ENCODE results near the gene TFDP2. TPM values are rescaled to one million over a fixed set of nuclear protein-coding genes. Genes with fewer than 3 reads are reported as not detected.

Gene TFDP2
- total and polyA plus RNA-seq, 2 experiments from 2014 or later, result 26.8 to 55.4 TPM

DNA sequence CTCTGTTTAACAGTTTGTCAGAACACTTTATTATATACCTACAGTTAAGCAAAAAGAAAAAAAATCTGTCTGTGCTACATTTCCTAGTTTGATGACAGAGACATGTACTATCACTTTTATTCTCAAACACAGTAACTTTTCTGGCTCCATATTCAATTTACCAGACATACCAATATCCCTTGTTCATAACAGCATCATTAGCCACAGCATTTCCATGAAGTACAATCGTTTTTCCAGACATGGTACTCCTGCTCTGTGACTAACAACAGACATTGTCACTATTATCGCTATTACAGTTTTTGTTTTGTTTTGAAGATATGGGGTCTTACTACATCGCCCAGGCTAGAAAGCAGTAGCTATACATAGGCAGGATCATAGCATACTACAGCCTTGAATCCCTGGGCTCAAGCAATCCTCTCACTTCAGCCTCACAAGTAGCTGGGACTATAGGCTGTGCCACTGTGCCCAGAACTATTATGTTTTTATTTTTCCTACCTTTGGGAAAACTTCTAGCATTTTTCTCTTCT is 14.5 kb downstream of the TFDP2 start:
- H3K4me2 ChIP-seq (ENCODE audit: unreplicated experiment), result no peak overlapping the region
- H3K9ac ChIP-seq, result no peak overlapping the region
- H2AFZ ChIP-seq, result no peak overlapping the region
- H3K9me2 ChIP-seq (ENCODE audit: insufficient read depth), result no peaks in the 10 kb centered on the region
- no peaks in the 10 kb centered on the region for H3K27me3 ChIP-seq (replicated peaks; ENCODE audit: insufficient read depth)
- H3K36me3 ChIP-seq (ENCODE audit: low read depth), result no peaks in the 10 kb centered on the region
- no peaks in the 10 kb centered on the region for H4K20me1 ChIP-seq (ENCODE audit: insufficient read depth)
- H3K4me1 ChIP-seq (ENCODE audit: insufficient read depth), result no peaks in the 10 kb centered on the region
- no peak overlapping the region for H3K4me3 ChIP-seq
- DNase-seq, result peak; percentile 50
- in situ Hi-C loops (cut with MboI), result no loop called here
- H3K27ac ChIP-seq, result no peak overlapping the region
- TF ChIP-seq EZH2phosphoT487 (IDR thresholded peaks at IDR 0.05; ENCODE audit: insufficient read depth, low read depth) (no peak), EZH2 (IDR thresholded peaks at IDR 0.05; ENCODE audit: insufficient read depth, poor library complexity, severe bottlenecking) (no peak)
- no peaks in the 10 kb centered on the region for H3K79me2 ChIP-seq (ENCODE audit: insufficient read depth)
- no peaks in the 10 kb centered on the region for H3K9me3 ChIP-seq (ENCODE audit: low read depth)
- WGBS, 2 experiments (ENCODE audit: low coverage in 1 of 2, low lambda C conversion rate in 2 of 2, missing lambda C conversion rate in 2 of 2), result 15 to 18% methylated on average over 3 of the region's 3 CpGs
- H3F3A ChIP-seq (ENCODE audit: insufficient read depth), result peaks cover 6% of the 10 kb centered on the region; the same call in 1 of the 2 replicates

DNA sequence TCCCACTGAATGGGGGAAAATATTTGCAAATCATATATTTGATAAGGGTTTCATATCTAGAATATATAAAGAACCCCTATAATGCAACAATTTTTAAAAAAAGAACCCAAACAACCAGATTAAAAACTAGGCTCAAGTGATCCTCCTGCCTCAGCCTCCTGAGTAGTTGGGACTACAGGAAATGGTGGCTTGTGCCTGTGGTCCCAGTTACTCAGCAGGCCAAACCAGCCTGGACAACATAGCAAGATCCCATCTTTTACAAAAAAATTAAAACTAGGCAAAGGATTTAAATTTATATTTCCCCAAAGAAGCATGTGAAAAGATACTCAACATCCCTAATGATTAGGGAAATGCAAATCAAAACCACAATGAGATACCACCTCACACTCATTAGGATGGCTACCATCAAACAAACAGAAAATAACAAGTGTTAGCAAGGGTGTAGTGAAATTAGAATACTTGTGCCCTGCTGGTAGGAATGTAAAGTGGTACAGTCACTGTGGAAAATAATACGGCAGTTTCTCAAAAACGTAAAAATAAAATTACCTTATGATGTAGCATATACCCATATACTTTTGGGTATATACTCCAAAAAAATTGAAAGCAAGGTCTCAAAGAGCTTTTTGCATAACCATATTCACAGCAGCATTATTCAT is 19.7 kb downstream of the TFDP2 start:
- no peak for DNase-seq
- Histone ChIP-seq H3K27ac (no peak overlapping the region), H2AFZ (no peak overlapping the region), H3K9me3 (ENCODE audit: low read depth) (no peaks in the 10 kb centered on the region), H3K36me3 (ENCODE audit: low read depth) (no peaks in the 10 kb centered on the region), H3K9me2 (ENCODE audit: insufficient read depth) (no peaks in the 10 kb centered on the region), H3K27me3 (replicated peaks; ENCODE audit: insufficient read depth) (no peaks in the 10 kb centered on the region), H3K4me2 (ENCODE audit: unreplicated experiment) (no peak overlapping the region), H3K9ac (no peak overlapping the region), H3K4me1 (ENCODE audit: insufficient read depth) (no peaks in the 10 kb centered on the region), H3K4me3 (no peak overlapping the region), H3K79me2 (ENCODE audit: insufficient read depth) (no peaks in the 10 kb centered on the region; the same call in 1 of the 2 replicates), H4K20me1 (ENCODE audit: insufficient read depth) (no peaks in the 10 kb centered on the region), H3F3A (ENCODE audit: insufficient read depth) (peaks cover 2% of the 10 kb centered on the region; the same call in 1 of the 2 replicates)
- in situ Hi-C loops (cut with MboI), result loop anchor here (10.0 kb wide), 1 partner anchor 155 kb away; no protein-coding TSS in a partner anchor
- 98 to 100% methylated on average over 2 of the region's 2 CpGs for WGBS, 2 experiments (ENCODE audit: low coverage in 1 of 2, low lambda C conversion rate in 2 of 2, missing lambda C conversion rate in 2 of 2)
- TF ChIP-seq EZH2phosphoT487 (IDR thresholded peaks at IDR 0.05; ENCODE audit: insufficient read depth, low read depth) (no peak), EZH2 (IDR thresholded peaks at IDR 0.05; ENCODE audit: insufficient read depth, poor library complexity, severe bottlenecking) (no peak)

DNA sequence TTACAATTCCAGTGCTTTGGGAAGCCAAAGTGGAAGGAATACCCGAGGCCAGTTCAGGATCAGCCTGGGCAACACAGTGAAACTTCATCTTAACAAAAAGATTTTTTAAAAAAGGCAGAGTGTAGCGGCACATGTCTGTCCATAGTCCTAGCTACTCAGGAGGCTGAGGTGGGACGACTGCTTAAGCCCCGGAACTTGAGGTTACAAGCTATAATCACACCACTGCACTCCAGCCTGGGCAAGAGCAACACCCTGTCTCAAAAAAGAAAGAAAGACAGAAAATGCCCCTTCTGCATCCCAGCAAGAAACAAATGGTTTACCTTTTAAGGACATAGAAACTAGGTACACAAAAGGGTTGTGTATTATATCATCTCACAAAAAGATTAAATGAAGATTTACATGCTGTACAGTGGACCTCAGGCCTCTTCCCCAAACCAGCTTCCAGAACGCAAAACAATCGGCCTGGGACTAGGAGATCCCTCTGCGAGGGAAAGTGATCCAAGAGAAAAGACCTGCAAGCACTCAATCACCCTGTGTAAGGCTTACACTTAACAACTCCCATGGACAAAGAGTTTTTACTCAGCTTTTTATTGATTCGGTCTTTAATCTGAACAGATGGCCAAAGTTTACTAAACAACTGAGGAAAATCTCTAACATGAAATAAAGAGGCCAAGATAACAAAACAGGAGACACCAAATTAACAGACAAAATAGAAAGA is 21.2 kb downstream of the TFDP2 start:
- H3K9ac ChIP-seq, result no peak overlapping the region
- no peak for TF ChIP-seq EZH2 (IDR thresholded peaks at IDR 0.05; ENCODE audit: insufficient read depth, poor library complexity, severe bottlenecking)
- TF ChIP-seq EZH2phosphoT487 (IDR thresholded peaks at IDR 0.05; ENCODE audit: insufficient read depth, low read depth), result no peak
- H3K79me2 ChIP-seq (ENCODE audit: insufficient read depth), result no peaks in the 10 kb centered on the region; the same call in 1 of the 2 replicates
- no peaks in the 10 kb centered on the region for H3K27me3 ChIP-seq (replicated peaks; ENCODE audit: insufficient read depth)
- no peaks in the 10 kb centered on the region for H3K9me2 ChIP-seq (ENCODE audit: insufficient read depth)
- no peak overlapping the region for H3K4me2 ChIP-seq (ENCODE audit: unreplicated experiment)
- DNase-seq, result no peak
- in situ Hi-C loops (cut with MboI), result loop anchor here (10.0 kb wide), 1 partner anchor 157 kb away; no protein-coding TSS in a partner anchor
- no peaks in the 10 kb centered on the region for H3K9me3 ChIP-seq (ENCODE audit: low read depth)
- no peaks in the 10 kb centered on the region for H3K4me1 ChIP-seq (ENCODE audit: insufficient read depth)
- H3F3A ChIP-seq (ENCODE audit: insufficient read depth), result no peaks in the 10 kb centered on the region
- WGBS, 2 experiments (ENCODE audit: low coverage in 1 of 2, low lambda C conversion rate in 2 of 2, missing lambda C conversion rate in 2 of 2), result 56 to 61% methylated on average over 8 of the region's 8 CpGs
- no peaks in the 10 kb centered on the region for H3K36me3 ChIP-seq (ENCODE audit: low read depth)
- H3K27ac ChIP-seq, result no peak overlapping the region
- peak overlapping the region; percentile 34; the same call in 1 of the 2 replicates for H2AFZ ChIP-seq
- no peaks in the 10 kb centered on the region for H4K20me1 ChIP-seq (ENCODE audit: insufficient read depth)
- no peak overlapping the region for H3K4me3 ChIP-seq

DNA sequence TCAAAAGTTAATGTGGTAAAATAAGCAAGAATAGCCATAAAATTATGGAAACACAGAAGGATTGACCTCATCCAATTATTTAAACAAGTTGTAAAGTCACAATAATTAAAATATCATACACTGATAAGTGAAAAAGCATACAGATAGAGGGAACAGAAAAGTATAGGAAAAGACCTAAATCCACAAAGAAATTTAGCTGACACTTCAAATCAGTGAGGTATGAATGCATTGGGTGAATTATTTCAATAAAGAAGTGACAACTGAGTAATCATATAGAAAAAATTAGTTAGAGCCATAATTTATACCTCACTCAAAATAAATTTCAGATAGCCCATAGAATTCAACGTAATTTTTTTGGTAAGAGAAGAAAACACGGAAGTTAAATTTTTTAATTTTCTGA is 25.1 kb downstream of the TFDP2 start:
- no peaks in the 10 kb centered on the region for H3K27me3 ChIP-seq (replicated peaks; ENCODE audit: insufficient read depth)
- no peak for TF ChIP-seq EZH2 (IDR thresholded peaks at IDR 0.05; ENCODE audit: insufficient read depth, poor library complexity, severe bottlenecking)
- TF ChIP-seq EZH2phosphoT487 (IDR thresholded peaks at IDR 0.05; ENCODE audit: insufficient read depth, low read depth), result no peak
- WGBS, 2 experiments (ENCODE audit: low coverage in 1 of 2, low lambda C conversion rate in 2 of 2, missing lambda C conversion rate in 2 of 2), result 96% methylated on average over 2 of the region's 2 CpGs

More for the DNA sequence above, 25.1 kb downstream of the TFDP2 start:
- Histone ChIP-seq H3K27ac (no peak overlapping the region), H4K20me1 (ENCODE audit: insufficient read depth) (no peaks in the 10 kb centered on the region; the same call in 1 of the 2 replicates), H3K79me2 (ENCODE audit: insufficient read depth) (no peaks in the 10 kb centered on the region; the same call in 1 of the 2 replicates), H3K4me3 (no peak overlapping the region), H3K4me2 (ENCODE audit: unreplicated experiment) (no peak overlapping the region), H2AFZ (no peak overlapping the region), H3K36me3 (ENCODE audit: low read depth) (no peaks in the 10 kb centered on the region), H3K9me2 (ENCODE audit: insufficient read depth) (no peaks in the 10 kb centered on the region), H3K4me1 (ENCODE audit: insufficient read depth) (no peaks in the 10 kb centered on the region), H3K9ac (no peak overlapping the region), H3F3A (ENCODE audit: insufficient read depth) (no peaks in the 10 kb centered on the region), H3K9me3 (ENCODE audit: low read depth) (no peaks in the 10 kb centered on the region)
- DNase-seq, result no peak
- in situ Hi-C loops (cut with MboI), result loop anchor here (10.0 kb wide), 1 partner anchor 161 kb away; no protein-coding TSS in a partner anchor

Data from GM23248 (cell line).